Esophagus (tissue), 2 donors: ENCODE results near the gene YJU2. TPM values are rescaled to one million over a fixed set of nuclear protein-coding genes. Genes with fewer than 3 reads are reported as not detected.

ENCODE experiments used
- H3K27ac ChIP-seq, 2 donors: one replicate each; pipeline ENCODE4 v1.5.1; 2013; ENCODE audit warnings: low read depth in 2 of 2, mild to moderate bottlenecking in 2 of 2, inconsistent platforms in 1 of 2, low read length in 1 of 2, moderate library complexity in 1 of 2
- H3K27me3 ChIP-seq, 2 donors: one replicate each; pipeline ENCODE4 v1.6.1; 2013; ENCODE audit warnings: low read length in 2 of 2, control low read depth in 1 of 2, mild to moderate bottlenecking in 1 of 2; ENCODE audit not compliant: insufficient read depth in 2 of 2, control insufficient read depth in 1 of 2
- H3K36me3 ChIP-seq, 2 donors: one replicate each; pipeline ENCODE4 v1.6.1; 2013; ENCODE audit warnings: low read length in 1 of 2; ENCODE audit not compliant: control insufficient read depth in 2 of 2, insufficient read depth in 2 of 2
- H3K4me1 ChIP-seq, 2 donors: one replicate each; pipeline ENCODE4 v1.6.1; 2013; ENCODE audit warnings: low read length in 1 of 2; ENCODE audit not compliant: control insufficient read depth in 2 of 2, insufficient read depth in 2 of 2
- H3K4me3 ChIP-seq, 2 donors: one replicate each; pipeline ENCODE4 v1.5.1; 2013; ENCODE audit warnings: low read length in 2 of 2, mild to moderate bottlenecking in 2 of 2, low read depth in 1 of 2, moderate library complexity in 1 of 2
- H3K9me3 ChIP-seq, 2 donors: one replicate each; pipeline ENCODE4 v1.6.1; 2013; ENCODE audit warnings: mild to moderate bottlenecking in 2 of 2, low read depth in 1 of 2, low read length in 1 of 2, moderate library complexity in 1 of 2; ENCODE audit not compliant: control insufficient read depth in 2 of 2, insufficient read depth in 1 of 2
- WGBS, 2 donors: extraction: QIAGEN DNeasy Blood & Tissue Kit; methylation state at CpG; one replicate each; pipeline ENCODE4 v1.1.7; 2013; 5-methylcytosine and 5-hydroxymethylcytosine counted together
- polyA plus RNA-seq, 2 donors: library from polyadenylated mRNA; stranded (reverse); fragments of 200-250 nt; gene quantifications; one replicate each; pipeline ENCODE4 v1.2.3, GENCODE V29; 2013
- donor health status: healthy with polysubstance abuse.
- donor health status: Bipolar disorder and iron deficiency.

YJU2 gene
- polyA plus RNA-seq, 2 donors, result 25.9 to 27.7 TPM

GRCh38 chr19:4292515-4292914, 45.6 kb downstream of the YJU2 start:
- Histone ChIP-seq H3K27me3 (no peaks in the 10 kb centered on the region), H3K4me1 (no peaks in the 10 kb centered on the region), H3K27ac (no peak overlapping the region), H3K36me3 (no peaks in the 10 kb centered on the region), H3K9me3 (peaks cover 0 to 4% of the 10 kb centered on the region in 2 donors), H3K4me3 (no peak overlapping the region)
- WGBS, 2 donors, result 81 to 87% methylated on average over 15 of the region's 15 CpGs

GRCh38 chr19:4294389-4294788, 47.5 kb downstream of the YJU2 start:
- Histone ChIP-seq H3K4me3 (no peak overlapping the region), H3K27me3 (no peaks in the 10 kb centered on the region), H3K4me1 (no peaks in the 10 kb centered on the region), H3K36me3 (no peaks in the 10 kb centered on the region), H3K9me3 (no peaks in the 10 kb centered on the region), H3K27ac (no peak overlapping the region)
- WGBS, 2 donors, result 36 to 53% methylated on average over 10 of the region's 10 CpGs

- Histone ChIP-seq H3K27me3 (no peaks in the 10 kb centered on the region), H3K36me3 (no peaks in the 10 kb centered on the region), H3K27ac (no peak overlapping the region), H3K4me3 (no peak overlapping the region), H3K4me1 (no peaks in the 10 kb centered on the region), H3K9me3 (no peaks in the 10 kb centered on the region)
- WGBS, 2 donors, result 41 to 48% methylated on average over 14 of the region's 14 CpGs
These were observed 49.3 kb downstream of the YJU2 start for GRCh38 chr19:4295972-4296771.

GRCh38 chr19:4297901-4298809, 51.3 kb downstream of the YJU2 start:
- H3K4me3 ChIP-seq, result no peak overlapping the region
- H3K27ac ChIP-seq, result no peak overlapping the region
- H3K27me3 ChIP-seq, result no peaks in the 10 kb centered on the region
- H3K4me1 ChIP-seq, result no peaks in the 10 kb centered on the region
- 70 to 79% methylated on average over 27 of the region's 27 CpGs for WGBS, 2 donors
- no peaks in the 10 kb centered on the region for H3K9me3 ChIP-seq
- no peaks in the 10 kb centered on the region for H3K36me3 ChIP-seq

GRCh38 chr19:4298810-4299550, 52.1 kb downstream of the YJU2 start:
- no peaks in the 10 kb centered on the region for H3K9me3 ChIP-seq
- H3K4me3 ChIP-seq, result no peak overlapping the region
- no peaks in the 10 kb centered on the region for H3K36me3 ChIP-seq
- 76 to 81% methylated on average over 8 of the region's 8 CpGs for WGBS, 2 donors
- no peaks in the 10 kb centered on the region for H3K27me3 ChIP-seq
- H3K27ac ChIP-seq, result no peak overlapping the region
- H3K4me1 ChIP-seq, result no peaks in the 10 kb centered on the region

- H3K9me3 ChIP-seq, result no peaks in the 10 kb centered on the region
- no peaks in the 10 kb centered on the region for H3K4me1 ChIP-seq
- WGBS, 2 donors, result 90 to 92% methylated on average over 3 of the region's 3 CpGs
- H3K27me3 ChIP-seq, result no peaks in the 10 kb centered on the region
- H3K27ac ChIP-seq, result no peak overlapping the region
- H3K4me3 ChIP-seq, result no peak overlapping the region
- no peaks in the 10 kb centered on the region for H3K36me3 ChIP-seq
These were observed 53.7 kb downstream of the YJU2 start for GRCh38 chr19:4300589-4300988.

- H3K9me3 ChIP-seq, result no peaks in the 10 kb centered on the region
- no peaks in the 10 kb centered on the region for H3K4me1 ChIP-seq
- WGBS, 2 donors, result 60 to 61% methylated on average over 13 of the region's 13 CpGs
- H3K27me3 ChIP-seq, result no peaks in the 10 kb centered on the region
- no peaks in the 10 kb centered on the region for H3K36me3 ChIP-seq
- no peak overlapping the region for H3K4me3 ChIP-seq
- no peak overlapping the region for H3K27ac ChIP-seq
These were observed 54.8 kb downstream of the YJU2 start for GRCh38 chr19:4301590-4302242.

- H3K4me1 ChIP-seq, result no peaks in the 10 kb centered on the region
- no peaks in the 10 kb centered on the region for H3K27me3 ChIP-seq
- no peaks in the 10 kb centered on the region for H3K9me3 ChIP-seq
- H3K27ac ChIP-seq, result no peak within 1 kb of the TSS
- WGBS, 2 donors, result 57 to 59% methylated on average over 7 to 8 of the region's 8 CpGs
- H3K4me3 ChIP-seq, result no peak within 1 kb of the TSS
- no peaks in the 10 kb centered on the region for H3K36me3 ChIP-seq
These were observed 55.4 kb downstream of the YJU2 start, which contains the start of gene TMIGD2 for GRCh38 chr19:4302243-4302640. TMIGD2 (minus strand) TSS chr19:4302389; CDS start chr19:4302385, 4 bp downstream.
